DND-41 (cell line): ENCODE measurements around the gene VWC2.

Experiments used
- CTCF ChIP-seq: IDR thresholded peaks from 2 replicates; pipeline ENCODE4 v1.5.1; 2012; ENCODE audit warnings: borderline replicate concordance, low read length, moderate library complexity, mild to moderate bottlenecking; ENCODE audit not compliant: poor library complexity, severe bottlenecking; ENCODE audit errors: extremely low read depth
- EZH2 ChIP-seq: IDR thresholded peaks from 3 replicates; pipeline ENCODE4 v1.6.1; 2012; ENCODE audit warnings: borderline replicate concordance, low read depth, mild to moderate bottlenecking, moderate library complexity, low read length, inconsistent platforms; ENCODE audit not compliant: severe bottlenecking

GRCh38 chr7:49781996-49782395, 8.6 kb downstream of the VWC2 start:
- TF ChIP-seq EZH2: no peak
- no peak for TF ChIP-seq CTCF
